Heart right ventricle (tissue), 16 donors: ENCODE measurements around the gene JAKMIP1. TPM values are rescaled to one million over a fixed set of nuclear protein-coding genes. Genes with fewer than 3 reads are reported as not detected.

Source experiments
- ATAC-seq, 8 donors: fragments of 200-7000 bp; cut with Tn5 transposase; one replicate each; pipeline ENCODE4 v1.9.1; 2020; ENCODE audit warnings: mild to moderate bottlenecking in 8 of 8, moderate library complexity in 8 of 8, moderate number of reproducible peaks in 1 of 8
- DNase-seq, 2 donors: peaks; one replicate each; pipeline ENCODE4 v3.0.0-alpha.2; 2020
- H3K27ac ChIP-seq, 10 donors: fragments of 200-600 bp; sonication (generic) in 2 of 10; one replicate each; pipeline versions ENCODE4 v1.5.0 to v1.8.0; 2020 to 2022; ENCODE audit warnings: mild to moderate bottlenecking in 3 of 10
- H3K27me3 ChIP-seq, 7 donors: fragments of 200-600 bp; one replicate each; pipeline ENCODE4 v1.8.0; 2021 to 2022; ENCODE audit warnings: mild to moderate bottlenecking in 2 of 7
- H3K36me3 ChIP-seq, 9 donors: fragments of 200-600 bp; sonication (generic) in 1 of 9; one replicate each; pipeline versions ENCODE4 v1.5.0 to v1.8.0; 2020 to 2022; ENCODE audit warnings: mild to moderate bottlenecking in 2 of 9
- H3K4me1 ChIP-seq, 9 donors: fragments of 200-600 bp; sonication (generic) in 1 of 9; one replicate each; pipeline versions ENCODE4 v1.5.0 to v1.8.0; 2020 to 2022; ENCODE audit warnings: mild to moderate bottlenecking in 4 of 9
- H3K4me3 ChIP-seq, 10 donors: fragments of 200-600 bp; sonication (generic) in 2 of 10; one replicate each; pipeline versions ENCODE4 v1.5.0 to v1.8.0; 2020 to 2022; ENCODE audit warnings: mild to moderate bottlenecking in 7 of 10, moderate library complexity in 2 of 10
- H3K9me3 ChIP-seq, 11 donors: fragments of 200-600 bp in 10 of 11; sonication (generic) in 2 of 11; one replicate each; pipeline versions ENCODE4 v1.5.0 to v1.8.0; 2013 to 2022; ENCODE audit warnings: mild to moderate bottlenecking in 2 of 11, control low read depth in 1 of 11, moderate library complexity in 1 of 11
- WGBS, 2 donors: extraction: QIAGEN DNeasy Blood & Tissue Kit; methylation state at CpG; one replicate each; pipeline ENCODE4 v1.1.7; 2013; ENCODE audit warnings: inconsistent platforms in 1 of 2; 5-methylcytosine and 5-hydroxymethylcytosine counted together
- intact Hi-C, 10 donors: fragments of 100-400 bp; cut with DNase I; formaldehyde crosslinking; loops; one replicate each; pipeline versions ENCODE4 v1.11.1 to v1.14.2; 2022
- polyA plus RNA-seq, 2 donors: library from polyadenylated mRNA; stranded (reverse); fragments of 200-250 nt; gene quantifications; one replicate each; pipeline ENCODE4 v1.2.3, GENCODE V29; 2013
- total RNA-seq, 10 donors: library from RNA; stranded (reverse); fragmentation: NEBNext Ultra II Directional in 3 of 10; extraction: Animal tissue kit (Norgen Biotek cat#: 25700) in 3 of 10; gene quantifications; one replicate each; pipeline versions ENCODE4 v1.2.1 to v1.2.4, GENCODE V29; 2021 to 2023
- TF ChIP-seq, protein P1 (sequence below), 9 donors: fragments of 200-600 bp; sonication (generic) in 2 of 9; IDR thresholded peaks; one replicate each; pipeline versions ENCODE4 v1.5.0 to v1.8.0; 2021 to 2022; ENCODE audit warnings: antibody characterized with exemption in 9 of 9, mild to moderate bottlenecking in 5 of 9, moderate library complexity in 1 of 9
- donor health status: Arrhythmogenic right ventricular cardiomyopathy.
- donor health status: ischemic (EF 13 %, LVEDD 7.1; RV severe dilation, severe dysfunction).
- donor health status: healthy with polysubstance abuse.
- donor health status: DM: no; HTN: yes; CAD: no.
- donor health status: DM: no; HTN: no; CAD: no.
- donor health status: ischemic (EF 25% LVEDD 6.9; RV normal size, moderate dysfunction).
- donor health status: ischemic (EF 25% LVEDD 5.7; RV mildly dilated, moderate dysfunction).
- donor health status: healthy.
- donor health status: DM: yes; HTN: yes; CAD: no.
- donor health status: Ischemic cardiomyopathy.
- donor health status: ischemic (EF 35%, LVEDD 5.7; RV mildly dilated, moderate dysfunction).
- donor health status: nonischemic (EF 11% LVEDD 7.7; RV severe dilation, severe dysfunction).
- donor health status: DM: yes; HTN: yes; CAD: no.
- donor health status: PGD.
- donor health status: ischemic (EF 29% LVEDD 5.4; RV normal size, mild dysfunction).
- donor health status: nonischemic (EF 23%, LVEDD 6.1; RV moderate dilation, normal function).

JAKMIP1 gene
- total and polyA plus RNA-seq, 12 donors, result 0.04 to 0.76 (median 0.14) TPM; not detected in 8

DNA sequence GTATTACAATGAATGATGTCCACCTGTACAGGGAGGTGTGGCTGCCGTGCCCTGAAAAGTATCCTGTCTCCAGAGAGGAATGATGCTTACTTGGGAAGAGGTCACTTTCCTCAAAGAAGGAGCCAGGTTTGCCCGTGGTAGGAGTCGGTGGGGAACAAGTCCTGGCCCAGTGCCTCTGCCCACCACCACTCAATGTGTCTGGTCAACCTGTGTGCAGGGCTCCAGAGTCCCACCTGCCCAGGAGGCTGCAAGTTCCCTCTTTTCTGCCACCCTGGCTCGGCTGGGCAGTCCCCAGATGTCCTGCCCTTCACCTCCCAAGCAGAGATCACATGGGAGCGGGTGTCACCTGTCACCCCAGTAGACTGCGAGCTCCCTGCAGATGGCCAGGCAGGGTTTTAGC, 106.7 kb downstream of the JAKMIP1 start:
- H3K36me3 ChIP-seq, result no peaks in the 10 kb centered on the region
- peaks cover 0 to under 1% (median 0%) of the 10 kb centered on the region in 11 donors for H3K9me3 ChIP-seq
- TF ChIP-seq, protein P1, sequence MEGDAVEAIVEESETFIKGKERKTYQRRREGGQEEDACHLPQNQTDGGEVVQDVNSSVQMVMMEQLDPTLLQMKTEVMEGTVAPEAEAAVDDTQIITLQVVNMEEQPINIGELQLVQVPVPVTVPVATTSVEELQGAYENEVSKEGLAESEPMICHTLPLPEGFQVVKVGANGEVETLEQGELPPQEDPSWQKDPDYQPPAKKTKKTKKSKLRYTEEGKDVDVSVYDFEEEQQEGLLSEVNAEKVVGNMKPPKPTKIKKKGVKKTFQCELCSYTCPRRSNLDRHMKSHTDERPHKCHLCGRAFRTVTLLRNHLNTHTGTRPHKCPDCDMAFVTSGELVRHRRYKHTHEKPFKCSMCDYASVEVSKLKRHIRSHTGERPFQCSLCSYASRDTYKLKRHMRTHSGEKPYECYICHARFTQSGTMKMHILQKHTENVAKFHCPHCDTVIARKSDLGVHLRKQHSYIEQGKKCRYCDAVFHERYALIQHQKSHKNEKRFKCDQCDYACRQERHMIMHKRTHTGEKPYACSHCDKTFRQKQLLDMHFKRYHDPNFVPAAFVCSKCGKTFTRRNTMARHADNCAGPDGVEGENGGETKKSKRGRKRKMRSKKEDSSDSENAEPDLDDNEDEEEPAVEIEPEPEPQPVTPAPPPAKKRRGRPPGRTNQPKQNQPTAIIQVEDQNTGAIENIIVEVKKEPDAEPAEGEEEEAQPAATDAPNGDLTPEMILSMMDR (IDR thresholded peaks at IDR 0.05), result no peak
- H3K27ac ChIP-seq, result no peak overlapping the region
- H3K4me3 ChIP-seq, result no peak overlapping the region
- H3K4me1 ChIP-seq, result no peaks in the 10 kb centered on the region
- H3K27me3 ChIP-seq, result peaks cover 0 to 63% (median 21%) of the 10 kb centered on the region in 7 donors
- DNase-seq, result no peak
- no peak for ATAC-seq
- WGBS, 2 donors, result 73 to 76% methylated on average over 6 of the region's 6 CpGs
- intact Hi-C loops, result loop anchor here in 1 of 10 donors (5.0 kb wide), 1 partner anchor 96 kb away; no protein-coding TSS in a partner anchor

DNA sequence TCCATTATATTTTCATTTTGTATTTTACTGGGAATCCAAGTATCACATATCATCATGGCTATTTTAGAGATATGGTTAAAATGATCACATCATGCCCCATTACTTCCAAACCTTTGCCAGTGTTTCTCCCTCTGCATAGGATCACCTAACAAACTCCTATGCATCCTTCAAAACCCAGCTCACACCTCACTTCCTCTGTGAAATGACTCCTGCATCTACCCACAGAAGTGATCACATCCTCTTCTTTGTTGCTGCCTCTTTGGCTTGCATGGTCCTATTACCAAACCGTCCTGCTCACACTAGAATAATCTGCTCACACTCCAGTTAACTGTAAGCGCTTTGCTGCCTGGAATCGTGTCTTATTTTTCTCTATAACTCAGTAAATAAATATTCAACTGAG, 107.4 kb downstream of the JAKMIP1 start:
- no peak overlapping the region for H3K4me3 ChIP-seq
- H3K4me1 ChIP-seq, result no peaks in the 10 kb centered on the region
- no peaks in the 10 kb centered on the region for H3K9me3 ChIP-seq
- H3K27ac ChIP-seq, result no peak overlapping the region
- DNase-seq (no peak), ATAC-seq (no peak)
- H3K36me3 ChIP-seq, result no peaks in the 10 kb centered on the region
- TF ChIP-seq, protein P1 (IDR thresholded peaks at IDR 0.05), result no peak
- peaks cover 0 to 69% (median 27%) of the 10 kb centered on the region in 7 donors for H3K27me3 ChIP-seq
- intact Hi-C loops, result loop anchor here in 1 of 10 donors (5.0 kb wide), 1 partner anchor 96 kb away; no protein-coding TSS in a partner anchor
- 84 to 87% methylated on average over 3 of the region's 3 CpGs for WGBS, 2 donors

DNA sequence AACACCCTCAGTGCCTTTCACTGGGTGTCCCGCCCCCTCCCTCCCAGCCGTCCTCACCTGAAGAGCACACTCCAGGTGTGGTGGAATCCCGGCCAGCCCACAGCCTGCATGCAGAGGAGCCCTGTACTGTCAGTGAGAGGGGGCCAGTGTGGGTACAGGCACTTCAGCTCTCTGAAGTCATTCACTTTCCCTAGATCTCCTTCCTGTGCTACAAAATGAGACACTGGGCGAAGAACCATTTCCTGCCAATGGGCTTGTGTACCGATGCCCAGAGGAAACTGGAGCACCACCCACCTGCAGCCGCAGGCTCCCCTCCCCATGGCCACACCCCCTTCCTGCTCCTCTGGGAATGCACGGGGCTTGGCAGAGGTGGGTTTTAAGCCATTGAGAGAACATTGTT, 108.2 kb downstream of the JAKMIP1 start:
- Histone ChIP-seq H3K4me3 (no peak overlapping the region), H3K27ac (no peak overlapping the region), H3K9me3 (no peaks in the 10 kb centered on the region), H3K27me3 (peaks cover 0 to 64% (median 32%) of the 10 kb centered on the region in 7 donors), H3K4me1 (no peaks in the 10 kb centered on the region), H3K36me3 (no peaks in the 10 kb centered on the region)
- TF ChIP-seq, protein P1 (IDR thresholded peaks at IDR 0.05), result no peak
- ATAC-seq (no peak), DNase-seq (no peak)
- intact Hi-C loops, result loop anchor here in 1 of 10 donors (5.0 kb wide), 1 partner anchor 95 kb away; no protein-coding TSS in a partner anchor
- WGBS, 2 donors, result 28 to 30% methylated on average over 7 of the region's 7 CpGs

DNA sequence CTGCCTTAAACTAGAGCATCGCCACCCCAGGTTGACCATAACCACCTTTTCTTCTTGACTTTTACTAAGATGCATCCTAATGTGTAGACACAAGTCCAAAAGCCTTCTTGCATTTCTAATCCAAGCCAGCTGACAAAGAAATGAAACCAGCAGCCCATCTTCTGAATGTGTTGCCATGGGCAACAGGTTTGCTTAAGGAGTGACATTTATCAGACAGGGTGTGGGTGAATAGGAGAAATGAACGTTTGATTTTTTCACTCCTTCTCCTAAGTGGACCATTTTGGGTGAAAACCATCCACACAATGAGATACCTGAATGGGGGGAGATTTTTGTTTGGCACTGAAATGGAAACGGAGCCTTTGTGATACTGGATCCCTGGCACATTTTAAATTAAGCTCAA, 109.4 kb downstream of the JAKMIP1 start:
- no peaks in the 10 kb centered on the region for H3K36me3 ChIP-seq
- intact Hi-C loops, result loop anchor here in 1 of 10 donors (5.0 kb wide), 1 partner anchor 94 kb away; no protein-coding TSS in a partner anchor
- H3K4me3 ChIP-seq, result no peak overlapping the region
- DNase-seq (no peak), ATAC-seq (no peak)
- H3K4me1 ChIP-seq, result no peaks in the 10 kb centered on the region
- TF ChIP-seq, protein P1 (IDR thresholded peaks at IDR 0.05), result no peak
- no peaks in the 10 kb centered on the region for H3K9me3 ChIP-seq
- no peak overlapping the region for H3K27ac ChIP-seq
- 68 to 72% methylated on average over 3 of the region's 3 CpGs for WGBS, 2 donors
- H3K27me3 ChIP-seq, result peaks cover 0 to 62% (median 33%) of the 10 kb centered on the region in 7 donors
